ENCODE data around the gene JPT2. TPM values are rescaled to one million over a fixed set of nuclear protein-coding genes. Genes with fewer than 3 reads are reported as not detected.
"Not testable (repeated sequence)": the region's sequence is repeated elsewhere in the genome, so short reads cannot be mapped to it uniquely, and the experiment has no call there.

The JPT2 gene
- total and polyA plus RNA-seq, 2 experiments from 2014 or later = 9.2 to 52.0 TPM

- WGBS (ENCODE audit: low lambda C conversion rate, missing lambda C conversion rate) = 96% methylated on average over 14 of the region's 35 CpGs
These were observed 51.4 kb downstream of the JPT2 start for GRCh38 chr16:1729445-1729844.

GRCh38 chr16:1731073-1731472, 53.0 kb downstream of the JPT2 start:
- Histone ChIP-seq H3K9me2 (replicated peaks; ENCODE audit: insufficient read depth) (no peaks in the 10 kb centered on the region), H2AFZ (no peak overlapping the region), H3K4me2 (no peak overlapping the region), H3K27ac (no peak overlapping the region), H3K27me3 (no peaks in the 10 kb centered on the region), H3K4me3 (no peak overlapping the region), H3K4me1 (ENCODE audit: insufficient read depth) (no peaks in the 10 kb centered on the region), H3K9me3 (ENCODE audit: low read depth) (no peaks in the 10 kb centered on the region), H3K36me3 (replicated peaks; ENCODE audit: insufficient read depth, low read depth) (no peaks in the 10 kb centered on the region), H3K79me2 (peaks cover 3% of the 10 kb centered on the region), H4K20me1 (ENCODE audit: insufficient read depth, poor library complexity, severe bottlenecking) (peaks cover 2% of the 10 kb centered on the region)
- DNase-seq (ENCODE audit: low spot score) = no peak
- WGBS (ENCODE audit: low lambda C conversion rate, missing lambda C conversion rate) = 96% methylated on average over 7 of the region's 7 CpGs
- TF ChIP-seq EZH2phosphoT487 (IDR thresholded peaks at IDR 0.05; ENCODE audit: low read depth, severe bottlenecking, unreplicated experiment) = no peak

More at GRCh38 chr16:1729445-1729844, 51.4 kb downstream of the JPT2 start:
- no peak overlapping the region for H3K27ac ChIP-seq
- no peaks in the 10 kb centered on the region for H3K27me3 ChIP-seq
- DNase-seq (ENCODE audit: low spot score) = no peak
- no peaks in the 10 kb centered on the region for H3K9me2 ChIP-seq (replicated peaks; ENCODE audit: insufficient read depth)
- no peaks in the 10 kb centered on the region for H3K9me3 ChIP-seq (ENCODE audit: low read depth)
- no peaks in the 10 kb centered on the region for H3K36me3 ChIP-seq (replicated peaks; ENCODE audit: insufficient read depth, low read depth)
- no peak overlapping the region for H3K4me2 ChIP-seq
- no peak overlapping the region for H2AFZ ChIP-seq
- H3K79me2 ChIP-seq = peaks cover 12% of the 10 kb centered on the region
- no peak overlapping the region for H3K4me3 ChIP-seq
- TF ChIP-seq EZH2phosphoT487 (IDR thresholded peaks at IDR 0.05; ENCODE audit: low read depth, severe bottlenecking, unreplicated experiment) (no peak), EZH2 (IDR thresholded peaks at IDR 0.05; ENCODE audit: borderline replicate concordance) (no peak)
- peaks cover 3% of the 10 kb centered on the region for H4K20me1 ChIP-seq (ENCODE audit: insufficient read depth, poor library complexity, severe bottlenecking)
- no peaks in the 10 kb centered on the region for H3K4me1 ChIP-seq (ENCODE audit: insufficient read depth)

GRCh38 chr16:1731603-1732002, 53.5 kb downstream of the JPT2 start:
- no peak overlapping the region for H2AFZ ChIP-seq
- no peaks in the 10 kb centered on the region for H3K9me3 ChIP-seq (ENCODE audit: low read depth)
- H3K27ac ChIP-seq = no peak overlapping the region
- WGBS (ENCODE audit: low lambda C conversion rate, missing lambda C conversion rate) = 82% methylated on average over 7 of the region's 7 CpGs
- DNase-seq (ENCODE audit: low spot score) = no peak
- no peak overlapping the region for H3K4me2 ChIP-seq
- TF ChIP-seq CTCF (IDR thresholded peaks at IDR 0.05; ENCODE audit: poor library complexity) (no peak), EZH2 (IDR thresholded peaks at IDR 0.05; ENCODE audit: borderline replicate concordance) (no peak), EZH2phosphoT487 (IDR thresholded peaks at IDR 0.05; ENCODE audit: low read depth, severe bottlenecking, unreplicated experiment) (no peak)
- H3K4me3 ChIP-seq = no peak overlapping the region
- H4K20me1 ChIP-seq (ENCODE audit: insufficient read depth, poor library complexity, severe bottlenecking) = no peaks in the 10 kb centered on the region
- no peaks in the 10 kb centered on the region for H3K4me1 ChIP-seq (ENCODE audit: insufficient read depth)
- H3K9me2 ChIP-seq (replicated peaks; ENCODE audit: insufficient read depth) = no peaks in the 10 kb centered on the region
- H3K27me3 ChIP-seq = no peaks in the 10 kb centered on the region
- no peaks in the 10 kb centered on the region for H3K36me3 ChIP-seq (replicated peaks; ENCODE audit: insufficient read depth, low read depth)
- peaks cover 3% of the 10 kb centered on the region for H3K79me2 ChIP-seq

GRCh38 chr16:1732071-1732470, 54.0 kb downstream of the JPT2 start:
- H3K4me3 ChIP-seq = no peak overlapping the region
- no peak for TF ChIP-seq EZH2phosphoT487 (IDR thresholded peaks at IDR 0.05; ENCODE audit: low read depth, severe bottlenecking, unreplicated experiment)
- no peak for TF ChIP-seq EZH2 (IDR thresholded peaks at IDR 0.05; ENCODE audit: borderline replicate concordance)
- no peak for TF ChIP-seq CTCF (IDR thresholded peaks at IDR 0.05; ENCODE audit: poor library complexity)
- H3K9me3 ChIP-seq (ENCODE audit: low read depth) = no peaks in the 10 kb centered on the region
- H3K4me2 ChIP-seq = no peak overlapping the region
- H4K20me1 ChIP-seq (ENCODE audit: insufficient read depth, poor library complexity, severe bottlenecking) = no peaks in the 10 kb centered on the region
- 91% methylated on average over 13 of the region's 14 CpGs for WGBS (ENCODE audit: low lambda C conversion rate, missing lambda C conversion rate)
- no peak for DNase-seq (ENCODE audit: low spot score)
- no peaks in the 10 kb centered on the region for H3K36me3 ChIP-seq (replicated peaks; ENCODE audit: insufficient read depth, low read depth)
- peaks cover under 1% of the 10 kb centered on the region for H3K79me2 ChIP-seq
- no peak overlapping the region for H2AFZ ChIP-seq
- no peak overlapping the region for H3K27ac ChIP-seq
- no peaks in the 10 kb centered on the region for H3K9me2 ChIP-seq (replicated peaks; ENCODE audit: insufficient read depth)
- H3K4me1 ChIP-seq (ENCODE audit: insufficient read depth) = no peaks in the 10 kb centered on the region
- no peaks in the 10 kb centered on the region for H3K27me3 ChIP-seq

- not testable (repeated sequence) for H3K79me2 ChIP-seq; H2AFZ ChIP-seq; H3K4me3 ChIP-seq; H3K36me3 ChIP-seq (replicated peaks; ENCODE audit: insufficient read depth, low read depth); DNase-seq (ENCODE audit: low spot score); H3K9me2 ChIP-seq (replicated peaks; ENCODE audit: insufficient read depth); H3K27ac ChIP-seq; H3K4me1 ChIP-seq (ENCODE audit: insufficient read depth); H4K20me1 ChIP-seq (ENCODE audit: insufficient read depth, poor library complexity, severe bottlenecking); H3K9me3 ChIP-seq (ENCODE audit: low read depth); H3K27me3 ChIP-seq; H3K4me2 ChIP-seq
- WGBS (ENCODE audit: low lambda C conversion rate, missing lambda C conversion rate) = 98% methylated on average over 17 of the region's 21 CpGs
These were observed 54.5 kb downstream of the JPT2 start for GRCh38 chr16:1732551-1732987.

All from hepatocyte (in vitro differentiated cells).